OCI-LY3 (cell line): ENCODE results near the gene HERPUD1.

Experiments
- EZH2phosphoT487 ChIP-seq: fragments of 200-600 bp; shearing (Covaris generic); IDR thresholded peaks from 2 replicates; pipeline ENCODE4 v1.6.1; 2018; ENCODE audit warnings: antibody characterized with exemption, mixed run types, low read depth
- TF ChIP-seq, protein P1 (sequence below): fragments of 200-600, 300-600 bp; sonication (generic); IDR thresholded peaks from 2 replicates; pipeline ENCODE4 v1.5.1; 2014; ENCODE audit warnings: antibody characterized with exemption, low read length, low read depth

DNA sequence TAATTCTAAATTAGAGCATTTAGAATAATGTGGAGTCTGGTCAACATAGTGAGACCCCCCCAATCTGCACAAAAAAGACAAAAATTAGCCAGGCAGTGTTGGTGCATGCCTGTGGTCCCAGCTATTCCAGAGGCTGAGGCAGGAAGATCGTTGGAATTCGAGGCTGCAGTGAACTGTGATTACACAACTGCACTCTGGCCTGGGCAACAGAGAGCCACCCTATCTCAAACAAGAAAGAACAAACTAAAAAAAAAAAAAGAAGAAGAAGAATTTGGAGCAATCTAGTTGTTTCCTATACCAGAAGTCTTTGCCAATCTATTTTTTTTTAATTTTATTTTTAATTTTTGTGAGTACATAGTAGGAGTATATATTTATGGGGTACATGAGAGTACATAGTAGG lies 35.8 kb downstream of the HERPUD1 start:
- TF ChIP-seq, protein P1, sequence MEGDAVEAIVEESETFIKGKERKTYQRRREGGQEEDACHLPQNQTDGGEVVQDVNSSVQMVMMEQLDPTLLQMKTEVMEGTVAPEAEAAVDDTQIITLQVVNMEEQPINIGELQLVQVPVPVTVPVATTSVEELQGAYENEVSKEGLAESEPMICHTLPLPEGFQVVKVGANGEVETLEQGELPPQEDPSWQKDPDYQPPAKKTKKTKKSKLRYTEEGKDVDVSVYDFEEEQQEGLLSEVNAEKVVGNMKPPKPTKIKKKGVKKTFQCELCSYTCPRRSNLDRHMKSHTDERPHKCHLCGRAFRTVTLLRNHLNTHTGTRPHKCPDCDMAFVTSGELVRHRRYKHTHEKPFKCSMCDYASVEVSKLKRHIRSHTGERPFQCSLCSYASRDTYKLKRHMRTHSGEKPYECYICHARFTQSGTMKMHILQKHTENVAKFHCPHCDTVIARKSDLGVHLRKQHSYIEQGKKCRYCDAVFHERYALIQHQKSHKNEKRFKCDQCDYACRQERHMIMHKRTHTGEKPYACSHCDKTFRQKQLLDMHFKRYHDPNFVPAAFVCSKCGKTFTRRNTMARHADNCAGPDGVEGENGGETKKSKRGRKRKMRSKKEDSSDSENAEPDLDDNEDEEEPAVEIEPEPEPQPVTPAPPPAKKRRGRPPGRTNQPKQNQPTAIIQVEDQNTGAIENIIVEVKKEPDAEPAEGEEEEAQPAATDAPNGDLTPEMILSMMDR, result no peak
- TF ChIP-seq EZH2phosphoT487, result no peak
